Caco-2 (cell line): ENCODE results near the gene C2orf76. TPM values are rescaled to one million over a fixed set of nuclear protein-coding genes. Genes with fewer than 3 reads are reported as not detected.
A peak's percentile ranks its signal among the peaks of the same experiment; 100 is the strongest.

ENCODE experiments used
- BruUV-seq: library from RNA; stranded (reverse); fragments of 400-500 nt; replicated peaks from 2 replicates; lab custom pipeline; 2021; lab: Mats Ljungman, UMichigan
- CTCF ChIA-PET: fragments of 300-600 bp; sonication (Branson Sonifier 250); formaldehyde crosslinking; loops from one replicate; lab custom pipeline; 2022; ENCODE audit warnings: antibody characterized with exemption; lab: Charles Lee
- POLR2A ChIA-PET: fragments of 300-600 bp; sonication (Branson Sonifier 250); formaldehyde crosslinking; loops from one replicate; lab custom pipeline; 2022; ENCODE audit warnings: antibody characterized with exemption; lab: Charles Lee
- DNase-seq, 2 experiments: peaks; one replicate each; pipeline versions ENCODE4 v3.0.0 to v3.0.0-alpha.2; 2020 to 2022
- H3K27me3 ChIP-seq: replicated peaks from 2 replicates; pipeline ENCODE4 v1.6.0; 2011; ENCODE audit warnings: low read length; ENCODE audit not compliant: control insufficient read depth, insufficient read depth
- H3K36me3 ChIP-seq: 2 replicates; pipeline ENCODE4 v1.5.1; 2011; ENCODE audit warnings: low read length; ENCODE audit not compliant: control insufficient read depth, insufficient read depth
- H3K4me1 ChIP-seq: fragments of 250-450 bp; sonication (Bioruptor Pico); 2 replicates; pipeline ENCODE4 v1.5.1; 2020; ENCODE audit warnings: mild to moderate bottlenecking
- H3K4me3 ChIP-seq: 2 replicates; pipeline ENCODE4 v1.5.1; 2011; ENCODE audit warnings: low read depth, mild to moderate bottlenecking, control low read depth, low read length
- H3K9me3 ChIP-seq: fragments of 250-450 bp; sonication (Bioruptor Pico); 2 replicates; pipeline ENCODE4 v1.5.1; 2020; ENCODE audit warnings: mild to moderate bottlenecking, moderate library complexity
- H3K27ac Mint-ChIP-seq: one replicate; pipeline ENCODE4 v1.8.0; 2022; ENCODE audit warnings: mixed read lengths; ENCODE audit not compliant: unreplicated experiment
- H3K27me3 Mint-ChIP-seq: one replicate; pipeline ENCODE4 v1.8.0; 2022; ENCODE audit warnings: mixed read lengths; ENCODE audit not compliant: insufficient read depth, unreplicated experiment
- H3K36me3 Mint-ChIP-seq: one replicate; pipeline ENCODE4 v1.8.0; 2022; ENCODE audit warnings: mild to moderate bottlenecking, mixed read lengths; ENCODE audit not compliant: insufficient read depth, unreplicated experiment
- H3K4me1 Mint-ChIP-seq: one replicate; pipeline ENCODE4 v1.8.0; 2022; ENCODE audit warnings: low read depth, mixed read lengths; ENCODE audit not compliant: unreplicated experiment
- H3K4me3 Mint-ChIP-seq: one replicate; pipeline ENCODE4 v1.8.0; 2022; ENCODE audit warnings: mild to moderate bottlenecking, moderate library complexity, mixed read lengths; ENCODE audit not compliant: unreplicated experiment
- H3K9me3 Mint-ChIP-seq: one replicate; pipeline ENCODE4 v1.8.0; 2022; ENCODE audit warnings: mixed read lengths; ENCODE audit not compliant: unreplicated experiment
- CTCF ChIP-seq, 2 experiments: fragments of 200-600 bp in 1 of 2; IDR thresholded peaks; 1 replicate in 1 of 2; 2 replicates in 1 of 2; pipeline versions ENCODE4 v1.5.1 to v1.8.0; 2011 to 2022; ENCODE audit warnings: antibody characterized with exemption in 1 of 2, control low read depth in 1 of 2, inconsistent platforms in 1 of 2, low read depth in 1 of 2, low read length in 1 of 2, mild to moderate bottlenecking in 1 of 2, moderate library complexity in 1 of 2; ENCODE audit not compliant: insufficient read depth in 1 of 2, severe bottlenecking in 1 of 2, unreplicated experiment in 1 of 2
- intact Hi-C: fragments of 100-400 bp; cut with micrococcal nuclease; formaldehyde crosslinking; loops from one replicate; pipeline ENCODE4 v1.10.0; 2022; ENCODE audit not compliant: unreplicated experiment
- total RNA-seq: library from RNA; stranded (reverse); gene quantifications from 2 replicates; pipeline ENCODE4 v1.2.3, GENCODE V29; 2022

C2orf76 gene
- total RNA-seq, 1 experiment from 2014 or later, result 6.5 TPM

GRCh38 chr2:119359774-119360173, 6.9 kb downstream of the C2orf76 start:
- Mint-ChIP-seq H3K27me3 (no peaks in the 10 kb centered on the region), H3K27ac (no peak overlapping the region), H3K9me3 (no peaks in the 10 kb centered on the region), H3K36me3 (no peaks in the 10 kb centered on the region), H3K4me3 (no peak overlapping the region), H3K4me1 (no peaks in the 10 kb centered on the region)
- Histone ChIP-seq H3K4me3 (no peak overlapping the region), H3K27me3 (no peaks in the 10 kb centered on the region), H3K9me3 (no peaks in the 10 kb centered on the region), H3K4me1 (no peaks in the 10 kb centered on the region), H3K36me3 (no peaks in the 10 kb centered on the region)
- intact Hi-C loops, result no loop called here
- ChIA-PET CTCF (interaction anchor here (0.6 kb wide), 1 partner anchor 237 kb away, joined by 3 read pairs; no protein-coding TSS in a partner anchor), POLR2A (interaction anchor here (0.6 kb wide), 1 partner anchor 478 kb away, joined by 9 read pairs; no protein-coding TSS in a partner anchor)
- BruUV-seq, result no TSS peak
- no peak for TF ChIP-seq CTCF (IDR thresholded peaks at IDR 0.05; ENCODE audit: insufficient read depth in 1 of 2, low read depth in 1 of 2, low read length in 1 of 2, severe bottlenecking in 1 of 2, unreplicated experiment in 1 of 2)
- no peak for DNase-seq

- H3K27me3 ChIP-seq, result no peaks in the 10 kb centered on the region
- no peaks in the 10 kb centered on the region for H3K27me3 Mint-ChIP-seq
- H3K4me3 Mint-ChIP-seq, result no peak overlapping the region
- H3K27ac Mint-ChIP-seq, result no peak overlapping the region
- H3K9me3 Mint-ChIP-seq, result no peaks in the 10 kb centered on the region
- DNase-seq, result no peak
- no peaks in the 10 kb centered on the region for H3K36me3 Mint-ChIP-seq
- intact Hi-C loops, result no loop called here
- H3K9me3 ChIP-seq, result no peaks in the 10 kb centered on the region
- TF ChIP-seq CTCF (IDR thresholded peaks at IDR 0.05; ENCODE audit: insufficient read depth in 1 of 2, low read depth in 1 of 2, low read length in 1 of 2, severe bottlenecking in 1 of 2, unreplicated experiment in 1 of 2), result no peak
- CTCF ChIA-PET, result no interaction called here
- no peak overlapping the region for H3K4me3 ChIP-seq
- BruUV-seq, result no TSS peak
- H3K4me1 Mint-ChIP-seq, result no peaks in the 10 kb centered on the region
- POLR2A ChIA-PET, result interaction anchor here (0.6 kb wide), 1 partner anchor 45 kb away, joined by 4 read pairs; no protein-coding TSS in a partner anchor
- H3K36me3 ChIP-seq, result no peaks in the 10 kb centered on the region
- H3K4me1 ChIP-seq, result no peaks in the 10 kb centered on the region
These were observed 11.8 kb downstream of the C2orf76 start for GRCh38 chr2:119354860-119355259.

- Histone ChIP-seq H3K27me3 (no peaks in the 10 kb centered on the region), H3K4me1 (no peaks in the 10 kb centered on the region), H3K4me3 (no peak overlapping the region), H3K36me3 (no peaks in the 10 kb centered on the region), H3K9me3 (no peaks in the 10 kb centered on the region)
- CTCF ChIA-PET, result interaction anchor here (0.7 kb wide), 1 partner anchor 14 kb away, joined by 3 read pairs; the partner anchor contains the start of gene C2orf76
- Mint-ChIP-seq H3K36me3 (no peaks in the 10 kb centered on the region), H3K9me3 (peaks cover 2% of the 10 kb centered on the region), H3K27ac (no peak overlapping the region), H3K4me1 (no peaks in the 10 kb centered on the region), H3K4me3 (no peak overlapping the region), H3K27me3 (no peaks in the 10 kb centered on the region)
- POLR2A ChIA-PET, result interaction anchor here (1.6 kb wide), 1 partner anchor 14 kb away, joined by 6 read pairs; the partner anchor contains the start of genes C2orf76 and DBI
- peak in 1 of 2 experiments; percentile 17 for DNase-seq
- BruUV-seq, result no TSS peak
- intact Hi-C loops, result no loop called here
- TF ChIP-seq CTCF (IDR thresholded peaks at IDR 0.05; ENCODE audit: insufficient read depth in 1 of 2, low read depth in 1 of 2, low read length in 1 of 2, severe bottlenecking in 1 of 2, unreplicated experiment in 1 of 2), result no peak
These were observed 14.3 kb downstream of the C2orf76 start for GRCh38 chr2:119352357-119352756.
